Suppressor macrophage treated with lipopolysaccharide for 1 hour (primary cell): ENCODE results near the gene VGLL2.
"Not testable (repeated sequence)": the region's sequence is repeated elsewhere in the genome, so short reads cannot be mapped to it uniquely, and the experiment has no call there.

Experiments used
- DNase-seq, 3 donors: peaks; one replicate each; pipeline ENCODE4 v3.0.0-alpha.2; 2020 to 2022

VGLL2 gene

GRCh38 chr6:117265410-117266256 lies at the start of gene VGLL2:
Gene VGLL2, plus strand, starts transcription at chr6:117265558. Its CDS starts 206 bp downstream, at chr6:117265764.
- DNase-seq = peak in 2 of 3 donors; percentile 5 to 23

GRCh38 chr6:117222861-117223260 lies 42.5 kb upstream of the VGLL2 start:
- DNase-seq = no peak

DNA sequence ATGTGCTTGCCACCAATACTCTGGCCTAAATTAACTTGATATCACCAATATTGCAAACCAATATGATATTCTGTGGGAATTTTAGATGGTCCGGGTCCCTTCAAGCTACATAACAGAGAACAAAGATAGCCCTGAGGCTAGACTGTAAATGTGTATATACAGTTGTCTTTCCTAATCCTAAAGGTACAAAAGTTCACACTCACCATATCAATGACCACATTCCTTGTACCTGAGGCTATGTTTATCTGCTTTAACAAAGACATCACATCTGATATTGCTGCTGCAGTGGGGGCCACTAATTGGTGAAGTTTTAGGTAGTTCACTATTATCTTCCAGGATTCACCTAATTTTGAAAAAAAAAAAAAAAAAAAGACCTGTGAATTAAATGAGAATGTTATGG lies 38.6 kb upstream of the VGLL2 start:
- no peak for DNase-seq

DNA sequence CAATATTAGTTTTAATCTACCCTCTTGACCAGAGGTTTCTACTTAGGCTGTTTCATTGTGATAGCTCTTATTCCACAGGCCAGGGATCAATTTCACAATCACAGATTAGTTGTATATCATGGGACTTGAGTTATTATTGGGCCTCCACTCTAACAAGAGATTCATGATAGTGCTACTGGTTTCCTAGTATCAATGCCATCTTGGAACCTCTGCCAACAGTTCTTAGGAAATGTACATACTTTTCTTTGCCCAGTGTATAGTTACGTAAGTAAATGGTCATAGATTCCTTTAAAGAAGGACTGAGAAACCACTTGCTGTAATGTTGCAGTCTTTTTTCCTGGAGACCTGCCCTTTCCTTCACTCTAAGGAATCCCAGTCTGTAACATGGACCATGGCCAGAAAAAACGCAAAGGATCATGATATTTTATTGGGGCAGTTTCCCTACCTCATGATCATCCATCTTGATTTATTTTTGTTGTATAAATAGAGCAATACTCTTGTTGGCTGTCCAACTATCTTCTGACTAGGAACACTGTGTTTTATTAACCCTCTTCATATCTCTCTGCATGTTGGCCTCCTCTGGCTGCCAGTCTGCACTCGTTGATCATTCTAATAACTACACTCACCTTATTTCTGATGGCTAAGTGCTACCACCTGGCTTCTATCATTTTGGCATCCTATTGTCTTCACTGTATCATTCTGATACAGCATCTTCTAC lies 38.0 kb upstream of the VGLL2 start:
- DNase-seq = no peak

DNA sequence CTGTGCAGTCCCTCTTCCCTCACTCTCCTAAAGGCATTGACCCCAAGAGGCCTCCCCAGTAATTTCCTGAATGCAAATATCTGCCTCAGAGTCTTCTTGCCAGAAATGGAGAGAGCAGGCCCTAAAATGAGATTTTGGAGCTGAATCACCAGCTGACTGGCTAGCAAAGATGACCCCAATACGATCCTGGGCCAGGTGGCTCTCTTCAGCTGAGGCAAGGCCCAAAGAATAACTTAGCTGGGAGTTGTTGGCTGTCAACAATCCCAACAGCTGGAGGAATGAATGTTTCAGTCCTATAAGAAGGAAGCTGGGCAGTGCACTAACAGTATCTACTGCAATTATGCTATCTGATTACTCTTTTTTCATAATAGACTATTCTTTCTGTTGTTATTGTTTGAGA lies 37.2 kb upstream of the VGLL2 start:
- DNase-seq = no peak

GRCh38 chr6:117229870-117230269 lies 35.5 kb upstream of the VGLL2 start:
- no peak for DNase-seq

DNA sequence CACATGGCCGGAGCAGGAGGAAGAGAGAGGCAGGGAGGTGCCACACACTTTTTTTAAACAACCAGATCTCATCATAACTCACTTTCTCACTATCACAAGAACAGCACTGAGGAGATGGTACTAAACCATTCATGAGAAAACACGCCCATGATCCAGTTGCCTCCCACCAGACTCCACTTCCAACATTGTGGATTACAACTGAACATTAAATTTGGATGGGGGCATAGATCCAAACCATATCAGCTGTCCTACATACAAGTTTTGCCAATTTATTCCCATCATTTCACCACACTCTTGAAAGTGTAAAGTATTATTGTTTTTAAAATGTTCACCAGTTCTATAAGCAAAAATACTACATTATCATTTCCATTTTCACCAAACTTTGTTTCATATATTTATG lies 33.9 kb upstream of the VGLL2 start:
- DNase-seq = no peak

- DNase-seq = no peak
Measured at GRCh38 chr6:117232196-117232595, 33.2 kb upstream of the VGLL2 start.

DNA sequence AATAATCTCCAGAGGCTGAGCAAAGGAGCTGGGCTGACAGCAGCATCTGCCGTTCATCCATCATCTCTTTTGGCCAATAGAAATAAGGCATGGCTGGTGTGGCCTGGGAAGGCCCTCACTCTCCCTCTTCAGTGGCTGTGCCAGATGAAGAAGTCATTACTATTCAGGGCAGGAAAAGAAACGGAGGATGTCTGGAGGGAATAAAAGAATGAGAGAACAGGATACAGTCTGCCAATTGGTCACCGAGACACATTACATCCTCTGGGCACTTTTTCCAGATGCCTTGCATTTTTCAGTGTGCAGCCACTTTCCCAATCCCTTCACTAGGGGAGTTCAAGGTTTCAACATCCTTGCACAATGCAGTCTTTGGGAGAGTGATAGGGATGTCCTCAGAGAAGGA lies 32.2 kb upstream of the VGLL2 start:
- DNase-seq = no peak

DNA sequence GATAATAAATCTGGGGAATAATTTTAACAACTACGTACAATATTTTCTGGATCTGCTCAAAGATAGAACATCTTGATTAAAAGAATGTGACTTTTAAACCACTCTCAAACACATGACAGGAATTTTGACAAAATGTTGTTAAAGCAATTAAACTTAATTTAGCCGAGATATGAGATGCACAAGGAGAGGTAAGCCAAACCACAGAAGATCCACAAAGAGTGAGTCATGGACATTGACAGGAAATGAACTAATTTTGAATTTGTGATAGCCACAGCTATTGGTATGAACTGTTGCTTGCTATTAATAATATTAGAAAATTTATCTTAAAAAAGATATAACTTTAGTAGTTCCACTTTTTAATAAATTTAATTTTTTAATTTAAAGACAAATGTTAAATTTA lies 27.8 kb upstream of the VGLL2 start:
- no peak for DNase-seq

- not testable (repeated sequence) for DNase-seq
Measured at GRCh38 chr6:117244571-117244970, 20.8 kb upstream of the VGLL2 start.

DNA sequence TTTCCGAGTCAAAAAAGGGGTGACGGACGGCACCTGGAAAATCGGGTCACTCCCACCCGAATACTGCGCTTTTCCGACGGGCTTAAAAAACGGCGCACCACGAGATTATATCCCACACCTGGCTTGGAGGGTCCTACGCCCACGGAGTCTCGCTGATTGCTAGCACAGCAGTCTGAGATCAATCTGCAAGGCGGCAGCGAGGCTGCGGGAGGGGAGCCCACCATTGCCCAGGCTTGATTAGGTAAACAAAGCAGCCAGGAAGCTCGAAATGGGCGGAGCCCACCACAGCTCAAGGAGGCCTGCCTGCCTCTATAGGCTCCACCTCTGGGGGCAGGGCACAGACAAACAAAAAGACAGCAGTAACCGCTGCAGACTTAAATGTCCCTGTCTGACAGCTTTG lies 20.4 kb upstream of the VGLL2 start:
- not testable (repeated sequence) for DNase-seq

GRCh38 chr6:117253785-117254184 lies 11.6 kb upstream of the VGLL2 start:
- DNase-seq = no peak

- no peak for DNase-seq
Measured at GRCh38 chr6:117262799-117263198, 2.6 kb upstream of the VGLL2 start.

DNA sequence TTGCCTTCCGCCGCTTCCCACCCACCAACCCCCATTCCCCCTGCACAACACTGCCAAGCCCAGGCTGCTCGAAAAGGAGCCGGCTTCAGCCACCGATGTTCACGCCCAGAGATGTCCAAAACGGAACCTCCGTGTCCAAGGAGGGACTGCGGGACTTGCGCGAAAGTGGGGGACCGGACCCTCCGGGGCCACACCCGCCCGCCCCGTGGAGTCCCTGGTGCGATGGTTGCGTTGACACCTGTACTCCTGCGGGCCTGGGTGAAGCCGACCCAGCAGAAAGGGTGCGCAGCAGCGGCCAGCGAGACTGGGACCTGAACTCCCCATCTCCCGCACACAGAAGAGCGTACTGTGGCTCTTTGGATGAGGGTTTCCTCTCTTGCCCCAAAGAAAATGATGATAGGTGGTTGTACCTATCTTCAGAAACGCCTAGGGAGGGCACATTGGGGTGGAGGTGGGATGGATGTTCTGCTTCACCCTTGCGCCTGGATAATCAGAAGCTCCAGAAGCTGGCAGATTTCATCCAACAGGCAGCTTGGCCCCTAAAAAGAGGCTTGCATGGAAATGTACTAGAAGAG lies 1.9 kb upstream of the VGLL2 start:
- DNase-seq = no peak

DNA sequence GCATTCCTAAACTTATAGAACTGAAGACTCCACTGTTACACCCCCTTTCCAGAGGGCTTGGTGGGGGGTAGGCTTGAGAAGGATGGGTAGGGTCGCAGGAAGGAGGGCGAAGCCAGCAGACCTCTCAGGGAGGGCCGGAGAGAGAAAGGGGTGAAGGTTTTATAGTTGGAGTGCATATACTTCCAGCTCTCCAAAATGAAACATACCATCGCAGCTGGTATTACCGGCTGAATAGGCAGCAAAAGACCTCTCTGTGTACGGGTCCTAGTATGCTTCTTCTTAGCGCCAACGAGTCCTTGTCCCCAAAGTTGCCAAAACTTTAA lies 1.0 kb upstream of the VGLL2 start:
- no peak for DNase-seq

DNA sequence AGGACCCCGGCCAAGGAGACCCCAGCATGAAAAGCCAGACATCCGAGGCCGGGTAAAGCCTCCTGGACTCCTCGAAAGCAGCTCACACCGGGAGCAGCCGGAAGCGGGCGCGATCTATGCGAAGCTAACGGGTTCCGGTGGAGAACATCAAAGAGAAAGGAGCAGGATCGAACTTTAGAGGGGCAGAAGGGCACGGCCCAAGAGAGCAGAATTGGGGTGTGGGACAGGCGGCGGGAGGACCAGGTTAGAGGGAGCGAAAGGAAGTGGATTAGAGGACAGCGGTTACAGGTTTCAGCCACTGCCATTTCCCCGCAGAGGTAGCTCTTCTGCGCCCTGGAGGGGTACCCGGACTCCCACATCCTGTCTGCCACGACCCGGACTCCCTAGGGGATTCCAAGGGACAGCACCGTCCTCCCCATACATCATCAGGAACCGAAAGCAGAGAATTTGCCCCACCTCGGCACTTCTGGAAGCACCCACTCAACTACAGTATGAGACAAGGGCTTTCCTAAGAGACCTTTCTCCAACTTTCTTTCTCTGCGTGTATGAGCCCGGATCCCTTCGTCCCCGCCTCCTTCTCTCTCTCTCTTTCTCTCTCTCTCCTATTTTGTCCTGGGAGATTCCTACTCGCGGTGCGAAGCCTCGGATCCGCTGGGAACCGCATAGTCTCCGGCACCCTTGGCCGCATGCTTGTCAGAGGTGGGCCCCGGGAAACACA lies 507 bp upstream of the VGLL2 start:
- DNase-seq = peak; percentile 7 to 51 (median 41)

DNA sequence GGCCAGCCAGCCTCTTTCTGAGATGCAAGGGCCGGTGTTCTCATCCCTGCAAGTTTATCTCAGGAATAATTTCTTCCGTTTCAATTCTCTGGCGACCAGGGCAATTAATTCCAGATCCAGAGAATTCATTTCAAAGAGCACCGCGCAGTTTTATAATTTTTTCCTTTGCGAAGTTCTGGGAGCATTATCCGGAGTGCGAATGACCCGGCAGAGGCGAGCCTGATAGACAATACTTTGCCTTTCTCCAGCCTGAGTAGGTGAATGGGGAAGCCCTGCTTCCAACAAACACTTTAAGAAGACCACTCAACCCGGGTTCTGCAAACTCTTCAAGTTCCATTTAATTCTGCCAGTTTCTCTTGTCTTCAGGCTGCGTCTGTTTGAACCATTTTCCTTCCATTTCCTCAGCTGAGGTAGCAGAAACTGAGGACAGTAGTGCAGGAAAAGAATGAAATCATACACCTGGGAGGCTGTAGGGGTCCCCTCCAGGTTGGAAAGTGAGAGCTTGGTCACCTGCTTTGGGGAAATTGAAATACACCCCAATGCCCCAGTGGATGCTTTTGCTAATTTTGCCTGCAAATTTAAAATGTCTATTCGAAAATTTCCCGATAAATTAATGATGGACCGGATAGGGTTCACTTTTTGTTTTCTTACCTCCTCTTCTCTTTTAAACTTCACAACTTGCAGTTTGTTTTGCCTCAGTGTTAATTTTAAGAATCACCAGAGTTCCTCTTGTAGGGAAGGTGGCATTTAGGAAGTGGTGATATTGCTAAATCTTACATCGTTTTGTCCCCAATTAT lies 1.1 kb downstream of the VGLL2 start:
- no peak for DNase-seq

GRCh38 chr6:117267054-117267347 lies 1.6 kb downstream of the VGLL2 start:
- no peak for DNase-seq

DNA sequence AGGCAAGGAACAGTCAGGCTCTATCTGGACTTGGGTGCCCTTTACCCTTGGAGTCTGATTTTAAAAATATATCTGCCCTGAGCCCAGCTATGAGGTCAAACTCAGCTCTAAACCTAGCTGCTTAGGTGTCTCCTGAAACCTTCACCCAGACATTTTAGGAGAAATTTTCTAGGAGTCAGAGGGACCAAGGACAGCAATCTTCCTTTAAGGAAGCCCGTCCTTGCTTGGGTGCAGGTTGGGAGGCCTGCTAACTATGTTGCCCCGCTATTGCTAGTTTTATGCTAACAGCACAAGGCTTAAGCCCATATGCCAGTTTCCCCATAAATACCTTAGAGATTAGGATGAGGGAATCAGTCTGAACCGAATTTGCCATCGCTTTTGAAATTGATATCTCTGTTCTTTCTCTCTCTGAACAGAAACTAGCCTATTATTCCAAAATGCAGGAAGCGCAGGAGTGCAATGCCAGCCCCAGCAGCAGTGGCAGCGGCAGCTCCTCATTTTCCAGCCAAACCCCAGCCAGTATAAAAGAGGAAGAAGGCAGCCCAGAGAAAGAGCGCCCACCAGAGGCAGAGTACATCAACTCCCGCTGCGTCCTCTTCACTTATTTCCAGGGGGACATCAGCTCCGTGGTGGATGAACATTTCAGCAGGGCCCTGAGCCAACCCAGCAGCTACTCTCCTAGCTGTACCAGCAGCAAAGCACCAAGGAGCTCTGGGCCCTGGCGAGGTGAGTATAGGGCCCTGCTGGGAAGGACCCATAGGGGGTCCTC lies 2.6 kb downstream of the VGLL2 start:
- DNase-seq = no peak

GRCh38 chr6:117268924-117269323 lies 3.6 kb downstream of the VGLL2 start:
- no peak for DNase-seq

- DNase-seq = no peak
Measured at GRCh38 chr6:117269638-117270054, 4.3 kb downstream of the VGLL2 start.
